CD4-positive, alpha-beta T cell treated with Interleukin-21 for 1 hour (primary cell): ENCODE data around the gene CBARP.

Experiments used
- DNase-seq: peaks from one replicate; pipeline ENCODE4 v3.0.0-alpha.2; 2020

CBARP gene

GRCh38 chr19:1274852-1275259 lies 37.1 kb upstream of the CBARP start:
- peak; percentile 17 for DNase-seq

DNA sequence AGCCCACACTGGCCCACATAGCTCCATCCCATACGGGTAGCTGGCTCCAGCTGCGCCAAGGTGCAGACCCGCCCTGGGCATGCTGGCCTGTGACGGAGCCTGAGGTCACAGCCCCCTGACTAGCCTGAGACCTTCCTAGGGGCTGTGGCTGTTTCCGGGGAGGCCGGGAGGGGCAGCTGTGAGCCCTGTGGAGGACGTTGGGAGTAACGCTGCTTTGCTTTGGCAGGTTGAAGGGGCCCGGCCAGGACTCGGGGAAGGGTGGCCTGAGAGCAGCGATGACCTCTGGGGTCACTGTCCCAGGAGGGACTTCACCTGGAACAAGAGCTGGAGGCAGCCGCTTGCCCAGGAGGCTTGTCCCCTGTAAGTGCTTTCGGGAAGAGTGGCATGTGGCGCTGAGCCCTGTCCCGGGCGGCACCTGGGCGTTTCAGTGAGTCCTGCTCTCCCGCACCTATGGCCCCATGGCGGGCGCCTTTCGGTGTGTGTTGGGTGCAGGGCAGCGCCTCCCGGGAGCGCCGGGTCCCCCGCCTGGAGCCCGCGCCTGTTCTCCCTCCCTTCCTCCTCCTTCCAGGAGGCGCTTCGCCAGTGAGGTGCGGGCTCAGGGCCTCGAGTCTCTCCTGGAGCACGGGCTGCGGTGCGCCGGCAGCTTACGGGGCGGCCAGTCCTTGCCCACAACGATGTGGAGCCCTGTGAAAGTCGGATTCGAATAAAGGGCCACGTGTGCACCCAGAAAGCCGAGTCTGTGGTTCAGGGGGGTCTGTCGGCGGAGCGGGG lies 36.5 kb upstream of the CBARP start:
- DNase-seq: no peak

DNA sequence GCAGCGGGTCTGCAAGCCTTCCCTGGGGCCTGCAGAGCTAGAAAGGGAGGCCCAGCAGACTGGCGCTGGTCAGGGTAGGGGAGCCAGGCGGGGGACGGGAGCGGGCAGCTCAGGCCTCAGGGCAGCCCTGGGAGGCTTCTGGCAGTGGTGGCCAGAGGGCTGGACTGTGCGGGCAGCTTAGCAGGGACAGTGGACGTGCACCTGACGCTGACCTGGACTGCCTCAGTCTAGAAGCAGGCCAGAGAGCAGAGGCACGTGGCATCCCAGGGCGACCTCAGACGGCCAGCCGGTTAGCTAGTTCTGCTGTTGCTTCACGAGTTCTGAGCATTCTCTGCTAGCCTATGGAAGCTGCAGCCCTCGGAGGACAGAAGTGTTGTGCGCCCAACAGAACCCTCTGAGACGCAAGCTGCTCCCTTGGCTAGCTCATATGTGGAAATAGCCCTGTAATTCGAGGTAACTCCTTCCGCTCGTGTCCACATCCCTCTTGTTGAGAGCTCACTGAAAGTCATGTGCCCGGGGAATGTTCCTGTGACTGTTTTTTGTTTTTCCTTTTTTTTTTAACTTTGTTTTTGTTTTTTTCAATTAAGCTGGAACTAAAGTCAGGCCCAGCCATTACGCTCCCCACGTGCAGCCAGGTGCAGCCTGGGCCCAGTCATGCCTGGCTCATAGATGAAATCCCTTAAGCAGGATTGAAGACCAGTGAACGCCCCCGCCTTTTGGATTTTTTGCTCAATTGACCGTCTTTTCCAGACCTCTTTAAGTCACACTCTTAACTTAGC lies 35.6 kb upstream of the CBARP start:
- no peak for DNase-seq

DNA sequence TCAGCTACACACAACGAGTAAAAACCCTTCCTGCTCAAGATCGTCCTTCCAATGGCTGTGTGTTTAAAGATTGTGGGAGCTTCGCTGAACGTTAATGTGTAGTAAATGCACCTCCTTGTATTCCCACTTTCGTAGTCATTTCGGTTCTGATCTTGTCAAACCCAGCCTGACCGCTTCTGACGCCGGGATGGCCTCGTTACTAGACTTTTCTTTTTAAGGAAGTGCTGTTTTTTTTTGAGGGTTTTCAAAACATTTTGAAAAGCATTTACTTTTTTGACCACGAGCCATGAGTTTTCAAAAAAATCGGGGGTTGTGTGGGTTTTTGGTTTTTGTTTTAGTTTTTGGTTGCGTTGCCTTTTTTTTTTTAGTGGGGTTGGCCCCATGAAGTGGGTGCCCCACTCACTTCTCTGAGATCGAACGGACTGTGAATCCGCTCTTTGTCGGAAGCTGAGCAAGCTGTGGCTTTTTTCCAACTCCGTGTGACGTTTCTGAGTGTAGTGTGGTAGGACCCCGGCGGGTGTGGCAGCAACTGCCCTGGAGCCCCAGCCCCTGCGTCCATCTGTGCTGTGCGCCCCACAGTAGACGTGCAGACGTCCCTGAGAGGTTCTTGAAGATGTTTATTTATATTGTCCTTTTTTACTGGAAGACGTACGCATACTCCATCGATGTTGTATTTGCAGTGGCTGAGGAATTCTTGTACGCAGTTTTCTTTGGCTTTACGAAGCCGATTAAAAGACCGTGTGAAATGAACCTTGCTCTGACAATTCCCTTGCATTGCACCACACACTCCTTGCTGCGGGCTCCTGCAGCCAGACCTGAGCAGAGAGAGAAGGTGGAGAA lies 34.8 kb upstream of the CBARP start:
- no peak for DNase-seq

GRCh38 chr19:1271528-1272422 lies 34.0 kb upstream of the CBARP start:
- DNase-seq: no peak

DNA sequence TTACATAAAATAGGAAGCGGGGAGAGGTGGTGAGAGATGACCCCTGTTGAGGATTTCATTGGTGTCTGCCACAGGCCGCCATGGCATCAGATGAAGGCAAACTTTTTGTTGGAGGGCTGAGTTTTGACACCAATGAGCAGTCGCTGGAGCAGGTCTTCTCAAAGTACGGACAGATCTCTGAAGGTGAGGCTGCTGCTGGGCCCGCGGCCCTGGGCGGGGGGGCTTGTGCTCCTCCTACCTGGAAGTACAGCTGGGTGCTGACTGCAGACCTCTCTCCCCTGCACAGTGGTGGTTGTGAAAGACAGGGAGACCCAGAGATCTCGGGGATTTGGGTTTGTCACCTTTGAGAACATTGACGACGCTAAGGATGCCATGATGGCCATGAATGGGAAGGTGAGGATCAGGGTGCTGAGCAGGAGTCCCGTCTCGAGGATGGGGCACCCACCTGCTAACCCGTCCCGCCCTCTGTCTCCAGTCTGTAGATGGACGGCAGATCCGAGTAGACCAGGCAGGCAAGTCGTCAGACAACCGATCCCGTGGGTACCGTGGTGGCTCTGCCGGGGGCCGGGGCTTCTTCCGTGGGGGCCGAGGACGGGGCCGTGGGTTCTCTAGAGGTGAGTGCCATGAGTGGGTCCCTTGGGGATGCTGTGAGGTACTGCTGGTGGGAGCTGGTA lies 33.2 kb upstream of the CBARP start:
- peak; percentile 19 for DNase-seq

DNA sequence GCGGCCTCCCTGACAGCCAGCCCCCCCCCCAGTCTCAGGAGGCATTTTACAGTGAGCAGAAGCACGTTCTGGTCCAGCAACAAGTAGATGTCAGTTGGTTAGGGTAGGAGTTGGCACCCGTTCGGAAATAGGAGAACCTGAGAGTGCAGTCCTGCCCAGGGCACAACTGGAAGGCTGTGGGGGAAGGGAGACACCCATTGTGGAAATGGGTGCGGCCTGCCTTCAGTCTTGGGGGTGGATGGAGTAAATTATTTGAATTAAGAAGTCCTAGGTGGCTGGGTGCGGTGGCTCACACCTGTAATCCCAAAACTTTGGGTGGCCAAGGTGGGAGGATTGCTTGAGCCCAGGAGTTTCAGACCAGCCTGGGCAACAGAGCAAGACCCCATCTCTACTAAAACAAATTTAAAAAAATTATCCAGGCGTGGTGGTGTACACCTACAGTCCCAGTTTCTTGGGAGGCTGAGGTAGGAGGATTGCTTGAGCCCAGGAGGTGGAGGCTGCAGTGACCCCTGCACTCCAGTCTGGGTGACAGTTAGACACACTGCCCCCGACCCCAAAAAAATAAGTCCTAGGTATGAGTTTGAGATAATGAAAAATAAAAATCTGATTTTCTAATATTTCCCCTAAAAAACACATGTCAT lies 32.5 kb upstream of the CBARP start:
- DNase-seq: peak; percentile 44

- peak; percentile 88 for DNase-seq
These were observed 31.8 kb upstream of the CBARP start for GRCh38 chr19:1269478-1270212.

DNA sequence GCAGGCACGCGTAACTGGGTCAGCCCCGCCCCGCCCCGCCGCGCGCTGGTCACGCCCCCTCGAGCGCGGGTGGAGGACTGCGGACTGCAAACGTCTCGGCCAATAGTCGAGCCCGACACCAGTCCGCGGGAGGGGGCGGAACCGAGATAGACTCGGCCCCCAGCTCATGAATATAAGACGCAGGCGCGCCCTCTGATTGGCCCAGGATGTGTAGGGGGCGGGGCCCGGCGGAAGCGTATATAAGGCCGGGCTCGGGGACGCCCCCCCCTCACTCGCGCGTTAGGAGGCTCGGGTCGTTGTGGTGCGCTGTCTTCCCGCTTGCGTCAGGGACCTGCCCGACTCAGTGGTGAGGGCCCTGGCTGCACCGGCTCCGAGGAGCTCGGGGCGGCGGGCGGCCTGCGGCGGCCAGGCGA lies 31.3 kb upstream of the CBARP start, which contains the start of gene CIRBP:
CIRBP (plus strand) TSS at position 268 of the 413 bp plus-strand sequence. CDS start 1,602 bp downstream, outside the sequence.
- DNase-seq: peak; percentile 100

GRCh38 chr19:1268226-1269064 lies 30.6 kb upstream of the CBARP start:
- no peak for DNase-seq

- DNase-seq: peak; percentile 27
These were observed 29.8 kb upstream of the CBARP start for GRCh38 chr19:1267477-1268225.

- peak; percentile 70 for DNase-seq
These were observed 29.2 kb upstream of the CBARP start for GRCh38 chr19:1266916-1267476.

- peak; percentile 93 for DNase-seq
These were observed 28.5 kb upstream of the CBARP start for GRCh38 chr19:1266129-1266915.

DNA sequence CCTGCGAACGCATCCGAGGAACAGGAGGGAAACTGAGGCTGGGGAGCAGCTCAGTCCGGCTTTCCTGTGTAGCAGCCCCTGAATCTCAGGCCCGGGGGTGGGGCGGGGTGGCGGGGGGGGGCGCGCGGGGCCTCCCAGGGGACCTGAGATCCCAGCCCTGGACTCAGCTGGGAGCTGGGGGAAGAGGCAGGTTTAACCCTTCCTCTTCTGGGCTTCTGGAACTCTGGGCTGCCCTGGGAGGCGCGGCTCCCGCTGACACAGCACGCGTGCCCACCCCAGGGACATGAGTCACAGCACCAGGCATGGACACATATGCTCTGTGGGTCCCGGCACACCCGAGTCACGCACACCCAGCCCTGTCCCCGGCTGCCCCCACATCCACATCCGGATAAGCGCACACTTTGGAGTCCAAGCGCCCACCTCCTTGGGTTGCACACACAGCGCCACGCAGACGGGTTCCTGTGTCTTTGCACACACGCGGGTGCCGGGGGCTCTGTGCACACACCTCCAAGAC lies 27.9 kb upstream of the CBARP start:
- DNase-seq: peak; percentile 52

DNA sequence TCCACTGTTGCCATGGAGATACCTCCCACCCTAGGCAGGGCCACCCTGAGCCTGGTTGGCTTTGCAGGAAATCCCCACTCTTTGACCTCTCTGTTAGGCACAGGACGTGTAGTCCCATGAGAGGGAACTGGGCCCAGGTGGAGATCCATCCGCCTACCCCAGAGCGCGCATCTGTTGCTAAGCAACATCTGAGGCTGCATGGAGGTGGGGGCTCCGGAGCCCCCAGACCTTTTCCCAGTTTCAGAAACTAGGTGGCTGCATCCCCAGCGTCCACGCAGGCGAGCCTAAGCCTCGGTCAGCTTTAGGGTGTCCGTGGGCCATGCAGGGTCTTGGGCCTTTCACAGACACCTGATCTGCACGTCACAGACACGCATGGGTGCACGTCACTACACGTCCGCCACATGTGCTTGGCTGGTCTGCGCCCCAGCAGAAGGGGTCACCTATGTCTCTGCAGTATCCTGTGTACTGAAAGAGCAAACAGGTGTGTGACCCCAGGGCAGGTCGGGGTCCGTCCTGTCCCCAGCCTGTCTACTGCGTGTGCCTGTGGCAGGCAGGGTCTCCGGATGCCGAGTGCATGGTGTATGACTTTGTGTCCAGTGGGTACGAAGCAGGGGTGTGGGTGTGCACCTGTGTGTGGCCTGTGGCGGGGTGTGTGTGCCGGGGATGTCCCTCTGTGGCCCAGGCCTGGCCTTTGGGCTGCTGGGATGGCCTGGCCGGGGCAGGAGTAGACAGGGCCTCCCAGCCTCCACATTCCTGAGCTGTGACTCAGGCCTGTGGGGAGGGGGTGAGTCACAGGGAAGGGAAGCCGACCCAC lies 27.2 kb upstream of the CBARP start:
- peak; percentile 19 for DNase-seq

DNA sequence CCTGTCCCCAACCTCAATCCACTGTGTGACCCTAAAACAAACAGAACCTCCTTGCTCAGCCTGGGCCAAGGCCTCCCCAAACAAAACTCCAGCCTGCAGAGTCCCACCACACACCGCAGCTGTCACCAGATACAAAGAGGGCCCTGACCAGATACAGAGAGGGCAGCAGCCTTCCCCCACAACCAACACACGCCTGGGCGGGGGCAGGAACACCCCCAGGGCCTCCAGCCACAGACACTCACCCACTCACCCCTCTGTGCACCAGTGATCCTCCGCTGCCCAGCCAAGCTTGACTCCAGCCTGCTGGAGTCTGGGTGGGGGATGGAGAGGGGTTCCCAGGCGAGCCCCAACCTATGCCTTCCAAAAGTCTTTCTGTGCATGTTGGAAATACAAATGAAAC lies 25.4 kb upstream of the CBARP start:
- no peak for DNase-seq
